Tibial artery (tissue), 4 donors: Measurements from ENCODE around the gene SLC8A3.

Experiments
- DNase-seq, 2 donors: peaks; one replicate each; pipeline ENCODE4 v3.0.0-alpha.2; 2019
- H3K27ac ChIP-seq, 2 donors: fragments of 200-600 bp; sonication (generic) in 1 of 2; 1 replicate in 1 of 2; 2 replicates in 1 of 2; pipeline ENCODE4 v1.5.1; 2018 to 2019; ENCODE audit warnings: mild to moderate bottlenecking in 1 of 2
- H3K27me3 ChIP-seq, 2 donors: fragments of 200-600 bp; sonication (generic) in 1 of 2; one replicate each; pipeline versions ENCODE4 v1.5.1 to v1.6.0; 2016 to 2019
- H3K36me3 ChIP-seq, 3 donors: fragments of 200-600 bp; sonication (generic) in 2 of 3; one replicate each; pipeline ENCODE4 v1.5.1; 2016 to 2019; ENCODE audit warnings: mild to moderate bottlenecking in 2 of 3
- H3K4me1 ChIP-seq, 4 donors: fragments of 200-600 bp; sonication (generic) in 2 of 4; 1 replicate in 3 of 4; 2 replicates in 1 of 4; pipeline ENCODE4 v1.5.1; 2016 to 2019
- H3K4me3 ChIP-seq, 2 donors: fragments of 200-600 bp; sonication (generic) in 1 of 2; 1 replicate in 1 of 2; 2 replicates in 1 of 2; pipeline ENCODE4 v1.5.1; 2018 to 2019; ENCODE audit warnings: mild to moderate bottlenecking in 2 of 2
- H3K9me3 ChIP-seq, 3 donors: fragments of 200-600 bp; sonication (generic) in 1 of 3; one replicate each; pipeline ENCODE4 v1.5.1; 2016 to 2019
- CTCF ChIP-seq, 2 experiments: fragments of 200-600 bp in 1 of 2; fragments of 450-650 bp in 1 of 2; IDR thresholded peaks; one replicate each; pipeline ENCODE4 v1.5.1; 2017 to 2019; ENCODE audit warnings: antibody characterized with exemption in 2 of 2, mild to moderate bottlenecking in 1 of 2, moderate library complexity in 1 of 2
- intact Hi-C: fragments of 100-400 bp; cut with DNase I; formaldehyde crosslinking; loops from one replicate; pipeline ENCODE4 v1.15.0; 2023; ENCODE audit warnings: low total_unique reads

The SLC8A3 gene

GRCh38 chr14:70130482-70130881, 58.3 kb downstream of the SLC8A3 start:
- no peak for DNase-seq
- Histone ChIP-seq H3K4me1 (no peaks in the 10 kb centered on the region), H3K36me3 (no peaks in the 10 kb centered on the region), H3K27ac (no peak overlapping the region), H3K27me3 (peaks cover 0 to 23% of the 10 kb centered on the region in 2 donors), H3K9me3 (no peaks in the 10 kb centered on the region), H3K4me3 (no peak overlapping the region)
- no peak for TF ChIP-seq CTCF (IDR thresholded peaks at IDR 0.05)
- intact Hi-C loops = no loop called here

- Histone ChIP-seq H3K36me3 (no peaks in the 10 kb centered on the region), H3K4me1 (no peaks in the 10 kb centered on the region), H3K27ac (no peak overlapping the region), H3K27me3 (peaks cover 0 to 8% of the 10 kb centered on the region in 2 donors), H3K4me3 (no peak overlapping the region), H3K9me3 (no peaks in the 10 kb centered on the region)
- TF ChIP-seq CTCF (IDR thresholded peaks at IDR 0.05) = no peak
- no peak for DNase-seq
- intact Hi-C loops = no loop called here
Observed at GRCh38 chr14:70127186-70127585, 61.6 kb downstream of the SLC8A3 start.

GRCh38 chr14:70123796-70124195, 65.0 kb downstream of the SLC8A3 start:
- no peak for TF ChIP-seq CTCF (IDR thresholded peaks at IDR 0.05)
- Histone ChIP-seq H3K9me3 (no peaks in the 10 kb centered on the region), H3K4me3 (no peak overlapping the region), H3K27me3 (peaks cover 0 to 13% of the 10 kb centered on the region in 2 donors), H3K4me1 (no peaks in the 10 kb centered on the region), H3K27ac (no peak overlapping the region), H3K36me3 (no peaks in the 10 kb centered on the region)
- intact Hi-C loops = no loop called here
- no peak for DNase-seq

- TF ChIP-seq CTCF (IDR thresholded peaks at IDR 0.05) = no peak
- no peaks in the 10 kb centered on the region for H3K36me3 ChIP-seq
- H3K4me1 ChIP-seq = no peaks in the 10 kb centered on the region
- H3K4me3 ChIP-seq = no peak overlapping the region
- no peak for DNase-seq
- H3K9me3 ChIP-seq = no peaks in the 10 kb centered on the region
- intact Hi-C loops = no loop called here
- H3K27ac ChIP-seq = no peak overlapping the region
- peaks cover 0 to 13% of the 10 kb centered on the region in 2 donors for H3K27me3 ChIP-seq
Observed at GRCh38 chr14:70121521-70121920, 67.2 kb downstream of the SLC8A3 start.

GRCh38 chr14:70118064-70118463, 70.7 kb downstream of the SLC8A3 start:
- no peaks in the 10 kb centered on the region for H3K36me3 ChIP-seq
- peaks cover 0 to 23% of the 10 kb centered on the region in 2 donors for H3K27me3 ChIP-seq
- H3K4me3 ChIP-seq = no peak overlapping the region
- no peak overlapping the region for H3K27ac ChIP-seq
- DNase-seq = no peak
- intact Hi-C loops = no loop called here
- no peak for TF ChIP-seq CTCF (IDR thresholded peaks at IDR 0.05)
- H3K9me3 ChIP-seq = no peaks in the 10 kb centered on the region
- no peaks in the 10 kb centered on the region for H3K4me1 ChIP-seq

GRCh38 chr14:70116278-70116677, 72.5 kb downstream of the SLC8A3 start:
- no peak for TF ChIP-seq CTCF (IDR thresholded peaks at IDR 0.05)
- Histone ChIP-seq H3K4me1 (no peaks in the 10 kb centered on the region), H3K27ac (no peak overlapping the region), H3K9me3 (no peaks in the 10 kb centered on the region), H3K4me3 (no peak overlapping the region), H3K27me3 (peaks cover 0 to 14% of the 10 kb centered on the region in 2 donors), H3K36me3 (no peaks in the 10 kb centered on the region)
- intact Hi-C loops = no loop called here
- no peak for DNase-seq
